Upper lobe of left lung (tissue), 6 donors: Measurements from ENCODE around the gene ZNF440. TPM values are rescaled to one million over a fixed set of nuclear protein-coding genes. Genes with fewer than 3 reads are reported as not detected.
"Not testable (repeated sequence)": the region's sequence is repeated elsewhere in the genome, so short reads cannot be mapped to it uniquely, and the experiment has no call there.

ENCODE experiments used
- ATAC-seq, 2 donors: fragments of 200-7000 bp; cut with Tn5 transposase; one replicate each; pipeline ENCODE4 v1.9.1; 2022; ENCODE audit warnings: mild to moderate bottlenecking in 2 of 2, moderate library complexity in 2 of 2; ENCODE audit not compliant: low FRiP score in 2 of 2
- DNase-seq, 2 donors: peaks; one replicate each; pipeline ENCODE4 v3.0.0-alpha.2; 2019 to 2020
- H3K27ac ChIP-seq, 4 donors: fragments of 200-600 bp; sonication (generic); one replicate each; pipeline ENCODE4 v1.5.1; 2016 to 2019
- H3K27me3 ChIP-seq, 4 donors: fragments of 200-600 bp; sonication (generic); one replicate each; pipeline ENCODE4 v1.5.1; 2017 to 2019
- H3K36me3 ChIP-seq, 4 donors: fragments of 200-600 bp; sonication (generic); one replicate each; pipeline ENCODE4 v1.5.1; 2016 to 2019
- H3K4me1 ChIP-seq, 4 donors: fragments of 200-600 bp; sonication (generic); one replicate each; pipeline ENCODE4 v1.5.1; 2018 to 2019
- H3K4me3 ChIP-seq, 4 donors: fragments of 200-600 bp; sonication (generic); one replicate each; pipeline ENCODE4 v1.5.1; 2017 to 2019; ENCODE audit warnings: mild to moderate bottlenecking in 2 of 4, moderate library complexity in 1 of 4
- H3K9me3 ChIP-seq, 4 donors: fragments of 200-600 bp; sonication (generic); one replicate each; pipeline ENCODE4 v1.5.1; 2018 to 2019
- EP300 ChIP-seq, 4 donors: sonication (generic); formaldehyde crosslinking; IDR thresholded peaks; one replicate each; pipeline ENCODE4 v1.5.1; 2017; ENCODE audit warnings: antibody characterized with exemption in 4 of 4, control low read depth in 2 of 4
- POLR2A ChIP-seq, 4 donors: fragments of 450-650 bp; IDR thresholded peaks; one replicate each; pipeline ENCODE4 v1.5.1; 2016 to 2017; ENCODE audit warnings: antibody characterized with exemption in 4 of 4, mild to moderate bottlenecking in 2 of 4
- POLR2AphosphoS5 ChIP-seq, 2 donors: sonication (generic); formaldehyde crosslinking; IDR thresholded peaks; one replicate each; pipeline ENCODE4 v1.5.1; 2017; ENCODE audit warnings: antibody characterized with exemption in 2 of 2
- WGBS, 2 donors: methylation state at CpG; one replicate each; pipeline ENCODE4 v1.1.5; 2017 to 2018; 5-methylcytosine and 5-hydroxymethylcytosine counted together
- total RNA-seq, 6 donors: library from RNA; depleted of rRNA in 4 of 6; stranded (reverse); fragments of >200 nt in 4 of 6; gene quantifications; one replicate each; pipeline versions ENCODE4 v1.1.0 to v1.2.1, GENCODE V29; 2016 to 2021
- TF ChIP-seq, protein P1 (sequence below), 6 experiments: fragments of 450-650 bp in 4 of 6; fragments of 200-600 bp in 2 of 6; sonication (generic) in 2 of 6; IDR thresholded peaks; one replicate each; pipeline ENCODE4 v1.5.1; 2016 to 2019; ENCODE audit warnings: antibody characterized with exemption in 6 of 6
- donor health status: DM: no; HTN: no; CAD: no; lungs with moderate emphysema.
- donor health status: DM: no; HTN: yes; CAD: no; lungs with severe emphysema.

The ZNF440 gene
- total RNA-seq, 6 donors from 2014 or later = 12.4 to 49.2 (median 17.0) TPM

DNA sequence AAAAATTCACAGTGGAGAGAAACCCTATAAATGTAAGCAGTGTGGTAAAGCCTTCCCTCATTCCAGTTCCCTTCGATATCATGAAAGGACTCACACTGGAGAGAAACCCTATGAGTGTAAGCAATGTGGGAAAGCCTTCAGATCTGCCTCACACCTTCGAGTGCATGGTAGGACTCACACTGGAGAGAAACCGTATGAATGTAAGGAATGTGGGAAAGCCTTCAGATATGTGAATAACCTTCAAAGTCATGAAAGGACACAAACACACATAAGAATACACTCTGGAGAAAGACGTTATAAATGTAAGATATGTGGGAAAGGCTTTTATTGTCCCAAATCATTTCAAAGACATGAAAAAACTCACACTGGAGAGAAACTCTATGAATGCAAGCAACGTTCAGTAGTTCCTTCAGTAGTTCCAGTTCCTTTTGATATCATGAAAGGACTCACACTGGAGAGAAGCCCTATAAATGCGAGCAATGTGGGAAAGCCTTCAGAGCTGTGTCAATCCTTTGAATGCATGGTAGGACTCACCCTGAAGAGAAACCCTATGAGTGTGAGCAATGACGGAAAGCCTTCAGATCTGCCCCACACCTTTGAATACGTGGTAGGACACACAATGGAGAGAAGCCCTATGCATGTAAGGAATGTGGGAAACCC, 18.3 kb downstream of the ZNF440 start:
- DNase-seq (no peak), ATAC-seq (no peak)
- H3K4me3 ChIP-seq = no peak overlapping the region
- no peak for TF ChIP-seq EP300 (IDR thresholded peaks at IDR 0.05)
- no peak for TF ChIP-seq POLR2AphosphoS5 (IDR thresholded peaks at IDR 0.05)
- TF ChIP-seq, protein P1, sequence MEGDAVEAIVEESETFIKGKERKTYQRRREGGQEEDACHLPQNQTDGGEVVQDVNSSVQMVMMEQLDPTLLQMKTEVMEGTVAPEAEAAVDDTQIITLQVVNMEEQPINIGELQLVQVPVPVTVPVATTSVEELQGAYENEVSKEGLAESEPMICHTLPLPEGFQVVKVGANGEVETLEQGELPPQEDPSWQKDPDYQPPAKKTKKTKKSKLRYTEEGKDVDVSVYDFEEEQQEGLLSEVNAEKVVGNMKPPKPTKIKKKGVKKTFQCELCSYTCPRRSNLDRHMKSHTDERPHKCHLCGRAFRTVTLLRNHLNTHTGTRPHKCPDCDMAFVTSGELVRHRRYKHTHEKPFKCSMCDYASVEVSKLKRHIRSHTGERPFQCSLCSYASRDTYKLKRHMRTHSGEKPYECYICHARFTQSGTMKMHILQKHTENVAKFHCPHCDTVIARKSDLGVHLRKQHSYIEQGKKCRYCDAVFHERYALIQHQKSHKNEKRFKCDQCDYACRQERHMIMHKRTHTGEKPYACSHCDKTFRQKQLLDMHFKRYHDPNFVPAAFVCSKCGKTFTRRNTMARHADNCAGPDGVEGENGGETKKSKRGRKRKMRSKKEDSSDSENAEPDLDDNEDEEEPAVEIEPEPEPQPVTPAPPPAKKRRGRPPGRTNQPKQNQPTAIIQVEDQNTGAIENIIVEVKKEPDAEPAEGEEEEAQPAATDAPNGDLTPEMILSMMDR (IDR thresholded peaks at IDR 0.05) = no peak
- no peak for TF ChIP-seq POLR2A (IDR thresholded peaks at IDR 0.05)
- WGBS, 2 donors = 95% methylated on average over 8 of the region's 8 CpGs
- H3K4me1 ChIP-seq = no peaks in the 10 kb centered on the region
- no peak overlapping the region for H3K27ac ChIP-seq
- peaks cover 22 to 52% (median 39%) of the 10 kb centered on the region in 4 donors for H3K36me3 ChIP-seq
- H3K27me3 ChIP-seq = no peaks in the 10 kb centered on the region
- H3K9me3 ChIP-seq = peaks cover 31 to 64% (median 52%) of the 10 kb centered on the region in 4 donors

DNA sequence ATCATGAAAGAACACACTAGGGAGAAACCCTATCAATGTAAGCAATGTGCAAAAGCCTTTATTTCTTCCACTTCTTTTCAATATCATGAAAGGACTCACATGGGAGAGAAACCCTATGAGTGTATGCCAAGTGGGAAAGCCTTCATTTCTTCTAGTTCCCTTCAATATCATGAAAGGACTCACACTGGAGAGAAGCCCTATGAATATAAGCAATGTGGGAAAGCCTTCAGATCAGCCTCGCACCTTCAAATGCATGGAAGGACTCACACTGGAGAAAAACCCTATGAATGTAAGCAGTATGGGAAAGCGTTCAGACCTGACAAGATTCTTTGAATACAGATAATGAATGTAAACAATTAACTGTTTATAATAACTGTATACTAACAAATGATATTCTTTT, 19.5 kb downstream of the ZNF440 start:
- no peak for ATAC-seq

DNA sequence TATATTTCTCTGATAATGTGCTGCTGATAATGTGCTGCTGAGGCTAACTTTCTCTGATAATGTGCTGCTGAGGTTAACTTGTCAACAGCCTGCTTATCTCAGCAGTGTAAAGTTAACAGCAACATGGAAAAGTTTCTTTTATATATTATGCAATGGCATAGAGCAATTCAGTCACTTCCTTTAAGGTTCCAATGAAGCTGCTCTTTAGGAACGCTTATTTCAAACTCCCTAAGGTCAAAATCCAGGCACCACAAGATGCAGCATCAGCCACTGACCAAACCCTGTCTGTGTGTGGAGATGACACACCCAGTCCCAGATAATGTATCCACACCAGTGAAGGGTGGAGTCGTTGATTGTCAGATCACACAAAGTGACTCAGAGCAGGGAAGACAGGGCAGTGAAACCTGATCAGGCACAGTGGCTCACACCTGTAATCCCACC, 21.6 kb downstream of the ZNF440 start:
- Histone ChIP-seq H3K36me3 (peaks cover 22 to 38% (median 30%) of the 10 kb centered on the region in 4 donors), H3K9me3 (peaks cover 31 to 44% (median 35%) of the 10 kb centered on the region in 4 donors)
- DNase-seq, H3K27me3 ChIP-seq, H3K27ac ChIP-seq, ATAC-seq, H3K4me3 ChIP-seq, H3K4me1 ChIP-seq: not testable (repeated sequence)
- 89 to 100% methylated on average over 2 of the region's 2 CpGs for WGBS, 2 donors

More for the DNA sequence above, 19.5 kb downstream of the ZNF440 start:
- no peaks in the 10 kb centered on the region for H3K27me3 ChIP-seq
- no peak for DNase-seq
- H3K36me3 ChIP-seq = peaks cover 22 to 52% (median 39%) of the 10 kb centered on the region in 4 donors
- no peaks in the 10 kb centered on the region for H3K4me1 ChIP-seq
- no peak overlapping the region for H3K27ac ChIP-seq
- WGBS, 2 donors = 93% methylated on average over 2 of the region's 2 CpGs
- TF ChIP-seq POLR2A (IDR thresholded peaks at IDR 0.05) (no peak), EP300 (IDR thresholded peaks at IDR 0.05) (no peak), POLR2AphosphoS5 (IDR thresholded peaks at IDR 0.05) (no peak)
- TF ChIP-seq, protein P1 (IDR thresholded peaks at IDR 0.05) = no peak
- peaks cover 31 to 54% (median 49%) of the 10 kb centered on the region in 4 donors for H3K9me3 ChIP-seq
- no peak overlapping the region for H3K4me3 ChIP-seq

DNA sequence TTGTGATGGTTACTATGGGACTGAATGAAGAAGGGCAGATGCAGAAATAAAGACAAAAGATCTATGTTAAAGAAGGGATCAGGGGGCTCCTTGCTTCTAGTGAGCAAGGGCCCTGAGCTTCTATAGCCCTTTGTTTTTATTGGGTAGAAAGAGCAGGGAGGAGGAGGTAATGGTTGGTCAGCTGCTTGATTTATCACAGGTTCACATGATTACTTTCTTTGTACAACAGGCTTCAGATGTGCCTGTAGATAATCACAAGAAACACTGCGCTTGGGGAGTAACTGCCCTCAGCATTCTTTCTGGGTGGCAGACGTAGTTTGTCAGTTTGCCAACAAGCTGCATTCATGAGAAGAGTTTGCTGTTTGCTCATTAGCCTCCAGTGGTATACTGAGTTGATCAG, 29.6 kb downstream of the ZNF440 start:
- ATAC-seq (no peak), DNase-seq (no peak)
- no peak overlapping the region for H3K4me3 ChIP-seq
- H3K4me1 ChIP-seq = peaks cover 5 to 8% (median 6%) of the 10 kb centered on the region in 4 donors
- H3K27ac ChIP-seq = no peak overlapping the region
- no peak for TF ChIP-seq EP300 (IDR thresholded peaks at IDR 0.05)
- TF ChIP-seq POLR2AphosphoS5 (IDR thresholded peaks at IDR 0.05) = no peak
- TF ChIP-seq, protein P1 (IDR thresholded peaks at IDR 0.05) = no peak
- TF ChIP-seq POLR2A (IDR thresholded peaks at IDR 0.05) = no peak
- no peaks in the 10 kb centered on the region for H3K27me3 ChIP-seq
- no peaks in the 10 kb centered on the region for H3K9me3 ChIP-seq
- 63 to 67% methylated on average over 2 of the region's 2 CpGs for WGBS, 2 donors
- H3K36me3 ChIP-seq = no peaks in the 10 kb centered on the region

DNA sequence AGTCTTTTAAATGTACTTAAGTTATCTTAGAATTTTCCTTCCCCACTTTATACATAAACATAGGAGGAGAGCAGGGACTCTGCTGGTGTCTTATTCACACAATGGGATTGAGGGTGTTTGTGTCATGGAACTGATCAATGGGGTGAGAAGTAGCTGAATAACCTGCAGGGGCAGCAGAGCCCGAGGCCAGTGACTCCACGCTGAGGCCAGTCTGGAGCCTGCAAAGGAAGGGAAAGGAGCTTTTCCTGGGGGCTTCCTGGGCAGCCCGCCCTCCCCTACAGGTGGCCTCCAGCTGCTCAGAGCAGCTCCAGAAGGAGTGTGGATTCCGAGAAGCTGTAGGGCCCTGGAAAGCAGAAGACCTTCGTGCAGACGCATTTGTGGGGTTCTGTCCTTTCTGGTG, 33.5 kb downstream of the ZNF440 start:
- not testable (repeated sequence) for H3K4me3 ChIP-seq, H3K27ac ChIP-seq, H3K36me3 ChIP-seq, DNase-seq, H3K27me3 ChIP-seq, ATAC-seq, H3K9me3 ChIP-seq
- WGBS, 2 donors = 61 to 66% methylated on average over 6 of the region's 6 CpGs
- peaks cover 11 to 21% (median 14%) of the 10 kb centered on the region in 4 donors for H3K4me1 ChIP-seq

DNA sequence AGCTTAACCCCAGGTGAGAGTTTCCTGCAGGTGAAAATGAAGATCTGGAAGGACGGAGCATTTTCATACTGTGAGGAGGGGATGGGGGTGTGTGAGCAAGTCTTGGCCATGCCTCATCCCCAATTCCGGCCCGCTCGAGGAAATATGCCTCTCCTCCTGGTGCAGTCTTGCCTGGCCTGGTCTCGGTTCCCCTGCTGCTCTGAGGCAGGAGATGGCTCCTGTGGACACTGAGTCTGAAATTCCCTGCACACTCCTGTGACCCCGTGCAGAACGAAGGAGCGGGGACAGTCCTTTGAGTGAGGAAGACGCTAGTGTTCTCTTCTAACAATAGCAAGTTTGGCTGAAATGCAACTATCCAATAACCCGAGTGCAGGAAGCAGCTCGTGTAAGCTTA, 34.1 kb downstream of the ZNF440 start:
- Histone ChIP-seq H3K27me3 (no peaks in the 10 kb centered on the region), H3K36me3 (no peaks in the 10 kb centered on the region), H3K27ac (peak overlapping the region; percentile 18 to 81 (median 76)), H3K9me3 (no peaks in the 10 kb centered on the region), H3K4me1 (peaks cover 11 to 21% (median 14%) of the 10 kb centered on the region in 4 donors), H3K4me3 (peak overlapping the region in 3 of 4 donors; percentile 69 to 89 (median 77))
- no peak for DNase-seq
- ATAC-seq = peak; percentile 9 to 10
- TF ChIP-seq POLR2AphosphoS5 (IDR thresholded peaks at IDR 0.05) (no peak), POLR2A (IDR thresholded peaks at IDR 0.05) (no peak), EP300 (IDR thresholded peaks at IDR 0.05) (no peak)
- TF ChIP-seq, protein P1 (IDR thresholded peaks at IDR 0.05) = no peak
- 27 to 40% methylated on average over 11 of the region's 11 CpGs for WGBS, 2 donors
